Parietal lobe (tissue), 1 donor: ENCODE data around the gene C4orf33. TPM values are rescaled to one million over a fixed set of nuclear protein-coding genes. Genes with fewer than 3 reads are reported as not detected.

Experiments
- total RNA-seq: library from RNA; depleted of rRNA; stranded (reverse); fragments of >200 nt; gene quantifications from one replicate; pipeline ENCODE4 v1.2.3, GENCODE V29; 2014

Gene C4orf33, protein sequence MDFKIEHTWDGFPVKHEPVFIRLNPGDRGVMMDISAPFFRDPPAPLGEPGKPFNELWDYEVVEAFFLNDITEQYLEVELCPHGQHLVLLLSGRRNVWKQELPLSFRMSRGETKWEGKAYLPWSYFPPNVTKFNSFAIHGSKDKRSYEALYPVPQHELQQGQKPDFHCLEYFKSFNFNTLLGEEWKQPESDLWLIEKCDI
- total RNA-seq: 12.5 TPM

DNA sequence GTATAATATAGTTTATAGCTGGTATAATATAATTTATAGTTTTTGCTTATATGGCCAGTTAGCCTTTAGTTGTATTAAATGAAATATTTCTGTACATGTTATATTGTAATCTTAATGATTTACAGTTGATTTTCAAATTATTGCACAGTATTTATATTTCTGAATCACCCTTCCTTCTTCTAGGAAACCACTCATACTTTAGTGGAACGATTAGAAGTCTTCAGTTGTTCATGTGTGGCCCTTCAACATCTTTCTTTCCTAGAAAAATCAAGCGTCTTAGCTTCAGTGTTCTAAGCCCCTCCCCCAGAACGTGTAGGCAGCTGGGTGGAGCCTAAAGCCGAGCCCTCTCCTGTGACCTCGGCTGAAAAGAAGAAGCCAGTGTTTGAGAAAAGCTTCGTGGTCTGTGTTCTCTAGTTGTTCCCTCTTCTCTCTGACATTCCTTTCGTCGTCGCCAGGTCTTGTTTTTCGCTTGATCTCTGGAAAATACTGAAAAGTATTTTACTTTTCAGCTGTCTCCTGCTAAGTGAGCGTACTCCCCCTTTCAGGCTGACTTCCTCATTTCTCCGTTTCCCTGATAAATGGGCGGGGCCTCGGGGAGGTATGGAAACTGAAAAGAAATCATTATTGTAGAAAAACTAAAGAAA, at the start of gene C4orf33:
C4orf33 (plus strand) TSS at position 342 of the 644 bp plus-strand sequence. CDS start 6,459 bp downstream, outside the sequence.

DNA sequence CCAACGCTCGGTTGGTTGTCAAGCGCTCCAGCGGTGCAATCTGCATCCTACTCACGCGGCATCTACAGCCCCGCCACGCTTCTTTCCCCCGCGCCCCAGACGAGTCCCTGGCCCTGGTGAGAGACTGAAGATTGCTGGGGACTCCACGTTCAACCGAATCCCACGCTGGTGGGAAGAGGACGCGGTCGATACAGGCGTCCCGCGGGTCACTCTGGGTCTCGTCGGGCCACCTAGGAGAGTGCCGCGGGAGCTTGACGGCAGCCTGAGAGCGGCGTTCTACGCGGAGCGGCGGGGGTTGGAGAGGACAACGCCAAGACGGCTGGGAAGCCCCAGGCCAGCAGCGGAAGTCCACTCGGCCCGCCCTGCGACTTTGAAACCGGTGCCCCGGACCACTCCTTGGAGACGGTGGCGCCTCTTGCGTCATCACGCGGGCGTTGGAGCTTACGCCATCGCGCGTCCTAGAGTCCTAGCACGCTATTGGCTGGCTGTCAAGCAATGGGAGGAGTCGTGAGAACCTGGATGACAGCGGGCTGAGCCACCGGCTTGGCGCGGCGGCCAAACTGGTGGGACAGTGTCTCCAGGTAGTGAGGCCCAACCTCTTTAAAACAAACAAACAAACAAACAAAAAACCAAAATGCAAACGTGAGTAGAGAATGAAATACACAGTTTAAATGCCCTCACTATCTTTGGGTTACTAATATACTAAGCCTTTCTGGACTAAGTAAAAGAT, 2.6 kb upstream of the C4orf33 start, which contains the start of gene SCLT1:
SCLT1 (minus strand) TSS at position 349 of the 730 bp plus-strand sequence. CDS start 436 bp downstream, outside the sequence.

Other genes with a start within 250 kb of the C4orf33 start
- gene SCLT1, start 2.6 kb upstream of the C4orf33 start, total RNA-seq: 72.6 TPM